ENCODE measurements around the gene ZNF346.

ZNF346 gene

DNA sequence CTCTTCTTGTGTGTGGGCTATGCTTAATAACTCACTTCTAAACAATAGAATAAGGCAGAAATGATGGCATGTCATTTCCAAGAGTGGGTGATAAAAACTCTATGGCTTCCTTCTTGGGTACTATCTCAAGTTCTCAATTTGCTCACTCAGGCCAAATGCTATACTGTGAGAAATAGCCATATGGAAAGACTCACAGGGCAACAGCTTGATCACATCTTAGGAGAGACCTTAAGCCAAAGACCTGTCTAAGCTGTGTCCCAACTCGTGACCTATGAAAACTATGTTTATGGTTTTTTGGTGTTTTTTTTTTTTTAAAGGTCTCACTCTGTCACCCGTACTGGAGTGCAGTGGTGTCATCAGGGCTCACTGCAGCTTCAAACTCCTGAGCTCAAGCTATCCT lies 13.8 kb upstream of the ZNF346 start:
- H3K4me3 ChIP-seq (IDR thresholded peaks at IDR 0.05; ENCODE audit: insufficient read depth, low read depth, low read length), result no peak overlapping the region
- TF ChIP-seq, protein P1, sequence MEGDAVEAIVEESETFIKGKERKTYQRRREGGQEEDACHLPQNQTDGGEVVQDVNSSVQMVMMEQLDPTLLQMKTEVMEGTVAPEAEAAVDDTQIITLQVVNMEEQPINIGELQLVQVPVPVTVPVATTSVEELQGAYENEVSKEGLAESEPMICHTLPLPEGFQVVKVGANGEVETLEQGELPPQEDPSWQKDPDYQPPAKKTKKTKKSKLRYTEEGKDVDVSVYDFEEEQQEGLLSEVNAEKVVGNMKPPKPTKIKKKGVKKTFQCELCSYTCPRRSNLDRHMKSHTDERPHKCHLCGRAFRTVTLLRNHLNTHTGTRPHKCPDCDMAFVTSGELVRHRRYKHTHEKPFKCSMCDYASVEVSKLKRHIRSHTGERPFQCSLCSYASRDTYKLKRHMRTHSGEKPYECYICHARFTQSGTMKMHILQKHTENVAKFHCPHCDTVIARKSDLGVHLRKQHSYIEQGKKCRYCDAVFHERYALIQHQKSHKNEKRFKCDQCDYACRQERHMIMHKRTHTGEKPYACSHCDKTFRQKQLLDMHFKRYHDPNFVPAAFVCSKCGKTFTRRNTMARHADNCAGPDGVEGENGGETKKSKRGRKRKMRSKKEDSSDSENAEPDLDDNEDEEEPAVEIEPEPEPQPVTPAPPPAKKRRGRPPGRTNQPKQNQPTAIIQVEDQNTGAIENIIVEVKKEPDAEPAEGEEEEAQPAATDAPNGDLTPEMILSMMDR (conservative IDR thresholded peaks at IDR 0.05; ENCODE audit: low read depth, low read length), result no peak
- H3K4me1 ChIP-seq (ENCODE audit: low read depth, poor library complexity, severe bottlenecking), result peaks cover 19% of the 10 kb centered on the region
- no peak overlapping the region for H2AFZ ChIP-seq (ENCODE audit: low read depth)
- H4K20me1 ChIP-seq (ENCODE audit: insufficient read depth), result peaks cover 7% of the 10 kb centered on the region; the same call in 1 of the 2 replicates
- no peak overlapping the region for H3K9ac ChIP-seq
- no peak overlapping the region for H3K4me2 ChIP-seq
- no peaks in the 10 kb centered on the region for H3K27me3 ChIP-seq (ENCODE audit: insufficient read depth, low read depth)
- H3K79me2 ChIP-seq (ENCODE audit: insufficient read depth, low read depth), result peaks cover 22% of the 10 kb centered on the region
- H3K27ac ChIP-seq, result no peak overlapping the region
- no peaks in the 10 kb centered on the region for H3K36me3 ChIP-seq (ENCODE audit: insufficient read depth)

DNA sequence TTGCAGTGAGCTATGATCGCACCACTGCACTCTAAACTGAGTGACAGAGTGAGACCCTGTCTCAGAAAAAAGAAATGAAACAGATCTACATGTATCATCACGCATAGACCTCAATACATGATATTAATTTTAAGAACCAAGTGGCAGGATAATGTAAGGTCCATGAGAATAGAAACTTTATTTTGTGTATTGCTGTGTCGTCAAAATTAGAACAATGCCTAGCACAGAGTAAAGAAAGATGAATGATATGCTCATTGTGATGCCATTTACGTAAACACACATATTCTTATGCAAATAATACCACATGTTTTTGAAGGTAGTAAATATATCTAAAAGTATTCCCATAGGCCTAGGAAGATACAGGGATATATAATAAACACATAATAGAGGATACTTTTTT lies 12.3 kb upstream of the ZNF346 start:
- Histone ChIP-seq H3K36me3 (ENCODE audit: insufficient read depth) (no peaks in the 10 kb centered on the region), H2AFZ (ENCODE audit: low read depth) (no peak overlapping the region), H3K27ac (no peak overlapping the region), H3K4me2 (no peak overlapping the region), H3K9ac (no peak overlapping the region), H3K27me3 (ENCODE audit: insufficient read depth, low read depth) (no peaks in the 10 kb centered on the region), H4K20me1 (ENCODE audit: insufficient read depth) (peaks cover 3% of the 10 kb centered on the region; the same call in 1 of the 2 replicates), H3K79me2 (ENCODE audit: insufficient read depth, low read depth) (peaks cover 8% of the 10 kb centered on the region), H3K4me3 (IDR thresholded peaks at IDR 0.05; ENCODE audit: insufficient read depth, low read depth, low read length) (no peak overlapping the region), H3K4me1 (ENCODE audit: low read depth, poor library complexity, severe bottlenecking) (peaks cover 9% of the 10 kb centered on the region)
- TF ChIP-seq, protein P1 (conservative IDR thresholded peaks at IDR 0.05; ENCODE audit: low read depth, low read length), result no peak

DNA sequence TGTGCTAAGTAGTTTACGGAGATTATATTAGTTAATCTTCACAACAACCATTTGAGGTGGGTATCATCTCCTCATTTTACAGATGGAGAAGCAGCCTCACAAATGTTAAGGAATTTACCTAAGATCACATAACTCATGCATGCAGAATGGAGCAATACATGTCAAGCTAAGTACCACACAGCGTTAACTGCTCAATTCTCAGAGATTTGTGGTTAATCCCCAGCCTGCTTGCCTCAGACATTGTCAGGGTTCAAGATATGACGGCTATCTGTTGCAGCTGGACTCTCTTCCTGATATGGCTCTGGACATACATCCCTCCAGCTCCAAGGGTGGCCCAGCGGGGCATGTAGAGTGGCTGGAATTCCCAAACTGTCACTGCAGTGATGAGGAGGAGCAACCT lies 7.3 kb upstream of the ZNF346 start:
- H3K27me3 ChIP-seq (ENCODE audit: insufficient read depth, low read depth), result no peaks in the 10 kb centered on the region
- H3K79me2 ChIP-seq (ENCODE audit: insufficient read depth, low read depth), result no peaks in the 10 kb centered on the region
- no peak overlapping the region for H3K4me2 ChIP-seq
- TF ChIP-seq, protein P1 (conservative IDR thresholded peaks at IDR 0.05; ENCODE audit: low read depth, low read length), result no peak
- H2AFZ ChIP-seq (ENCODE audit: low read depth), result no peak overlapping the region
- no peaks in the 10 kb centered on the region for H4K20me1 ChIP-seq (ENCODE audit: insufficient read depth)
- no peaks in the 10 kb centered on the region for H3K36me3 ChIP-seq (ENCODE audit: insufficient read depth)
- H3K4me3 ChIP-seq (IDR thresholded peaks at IDR 0.05; ENCODE audit: insufficient read depth, low read depth, low read length), result no peak overlapping the region
- H3K4me1 ChIP-seq (ENCODE audit: low read depth, poor library complexity, severe bottlenecking), result peaks cover 3% of the 10 kb centered on the region
- no peak overlapping the region for H3K27ac ChIP-seq
- H3K9ac ChIP-seq, result no peak overlapping the region

DNA sequence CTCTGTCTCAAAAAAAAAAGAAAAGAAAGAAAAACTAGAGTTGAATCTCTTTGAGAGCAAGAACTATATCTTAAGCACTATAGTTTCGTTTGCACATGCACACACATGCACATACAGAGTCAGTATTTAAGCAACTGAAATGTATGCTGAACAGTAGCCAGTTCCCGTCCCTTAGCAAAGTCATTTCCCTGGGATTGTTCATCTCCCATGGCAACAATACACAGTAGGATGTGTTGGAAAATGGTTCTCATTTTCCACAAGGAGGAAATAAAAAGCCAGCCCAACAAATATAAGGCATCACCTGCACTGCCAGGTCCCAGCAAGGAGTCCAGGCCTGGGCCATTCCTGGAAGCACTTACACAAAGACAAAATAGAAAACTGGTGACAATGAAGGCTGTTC lies 4.2 kb upstream of the ZNF346 start:
- Histone ChIP-seq H3K4me3 (IDR thresholded peaks at IDR 0.05; ENCODE audit: insufficient read depth, low read depth, low read length) (no peak overlapping the region), H3K79me2 (ENCODE audit: insufficient read depth, low read depth) (peaks cover 2% of the 10 kb centered on the region; the same call in 1 of the 2 replicates), H3K9ac (no peak overlapping the region), H3K27me3 (ENCODE audit: insufficient read depth, low read depth) (no peaks in the 10 kb centered on the region), H2AFZ (ENCODE audit: low read depth) (no peak overlapping the region), H3K4me1 (ENCODE audit: low read depth, poor library complexity, severe bottlenecking) (peaks cover 11% of the 10 kb centered on the region), H3K27ac (no peak overlapping the region), H4K20me1 (ENCODE audit: insufficient read depth) (no peaks in the 10 kb centered on the region), H3K36me3 (ENCODE audit: insufficient read depth) (no peaks in the 10 kb centered on the region), H3K4me2 (no peak overlapping the region)
- TF ChIP-seq, protein P1 (conservative IDR thresholded peaks at IDR 0.05; ENCODE audit: low read depth, low read length), result no peak

Data from KMS-11 (cell line).